HG03354 (cell line): Measurements from ENCODE around the gene PLEKHG2.

Experiments used
- ATAC-seq: cut with Tn5 transposase; IDR thresholded peaks from one replicate; pipeline ENCODE4 v1.9.1; 2021; ENCODE audit warnings: mild to moderate bottlenecking; ENCODE audit not compliant: unreplicated experiment, poor library complexity, severe bottlenecking

PLEKHG2 gene

DNA sequence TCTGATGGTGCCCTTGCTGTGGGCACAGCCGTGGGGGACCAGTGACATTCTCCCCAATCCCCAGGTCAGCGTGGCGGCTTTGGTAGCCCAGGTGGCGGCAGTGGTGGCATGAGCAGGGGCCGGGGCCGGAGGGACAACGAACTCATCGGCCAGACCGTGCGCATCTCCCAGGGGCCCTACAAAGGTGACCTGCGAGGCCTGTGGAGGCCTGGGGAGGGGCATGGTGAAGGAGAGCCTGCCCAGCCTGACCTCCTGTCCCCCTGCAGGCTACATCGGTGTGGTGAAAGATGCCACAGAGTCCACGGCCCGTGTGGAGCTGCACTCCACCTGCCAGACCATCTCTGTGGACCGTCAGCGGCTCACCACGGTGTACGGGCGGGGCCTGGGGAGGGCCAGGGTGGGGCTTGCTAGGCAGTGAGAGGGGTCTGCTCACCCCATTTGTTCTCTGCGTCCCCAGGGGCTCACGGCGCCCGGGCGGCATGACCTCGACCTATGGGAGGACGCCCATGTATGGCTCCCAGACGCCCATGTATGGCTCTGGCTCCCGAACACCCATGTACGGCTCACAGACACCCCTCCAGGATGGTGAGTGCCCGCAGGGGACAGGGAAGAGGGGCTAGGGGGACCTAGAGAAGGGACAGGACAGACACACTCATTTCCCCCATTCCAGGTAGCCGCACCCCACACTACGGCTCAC, 60.4 kb downstream of the PLEKHG2 start:
- ATAC-seq, result no peak

- ATAC-seq, result no peak
Measured at GRCh38 chr19:39473443-39473960, 61.0 kb downstream of the PLEKHG2 start.

DNA sequence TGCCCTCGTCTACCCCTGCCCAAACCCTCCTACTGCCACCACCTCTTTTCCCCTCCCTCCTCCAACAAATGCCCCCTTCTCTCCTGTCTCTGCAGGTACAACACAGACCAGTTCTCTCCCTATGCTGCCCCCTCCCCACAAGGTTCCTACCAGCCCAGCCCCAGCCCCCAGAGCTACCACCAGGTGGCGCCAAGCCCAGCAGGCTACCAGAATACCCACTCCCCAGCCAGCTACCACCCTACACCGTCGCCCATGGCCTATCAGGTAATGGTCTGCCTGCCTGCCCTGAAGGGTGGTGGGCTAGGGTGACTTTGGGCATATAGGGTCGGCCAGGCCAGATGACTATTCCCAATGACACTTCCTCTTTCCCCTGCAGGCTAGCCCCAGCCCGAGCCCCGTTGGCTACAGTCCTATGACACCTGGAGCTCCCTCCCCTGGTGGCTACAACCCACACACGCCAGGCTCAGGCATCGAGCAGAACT, 61.7 kb downstream of the PLEKHG2 start:
- ATAC-seq, result no peak

DNA sequence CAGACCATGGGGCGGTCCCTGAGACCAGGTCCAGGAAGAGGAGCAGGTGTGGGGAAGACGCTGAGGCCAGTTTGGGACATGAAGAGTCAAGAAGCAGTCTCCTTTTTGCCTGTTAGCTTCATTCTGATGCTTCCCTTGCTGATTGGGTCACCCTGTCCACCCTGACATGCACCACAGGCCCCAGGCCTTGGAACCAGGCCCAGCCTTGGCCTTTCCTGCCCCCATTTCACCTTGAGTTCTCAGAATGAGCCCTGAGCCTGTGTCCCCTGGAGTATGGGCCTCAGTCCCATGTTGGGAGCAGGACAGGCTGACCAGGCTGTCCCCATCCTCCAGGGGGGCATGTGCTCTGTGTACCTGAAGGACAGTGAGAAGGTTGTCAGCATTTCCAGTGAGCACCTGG, 63.3 kb downstream of the PLEKHG2 start:
- no peak for ATAC-seq
